Muscle layer of colon (tissue), 2 donors: ENCODE data around the gene HS6ST3.

Experiments
- H3K27ac ChIP-seq: one replicate; pipeline ENCODE4 v1.7.0; 2013; ENCODE audit warnings: low read depth, mild to moderate bottlenecking, low read length, moderate library complexity
- H3K27me3 ChIP-seq, 2 donors: one replicate each; pipeline ENCODE4 v1.7.0; 2013; ENCODE audit warnings: low read length in 2 of 2, mild to moderate bottlenecking in 2 of 2; ENCODE audit not compliant: insufficient read depth in 2 of 2, control insufficient read depth in 1 of 2
- H3K36me3 ChIP-seq: one replicate; pipeline ENCODE4 v1.7.0; 2013; ENCODE audit warnings: mild to moderate bottlenecking, low read length; ENCODE audit not compliant: insufficient read depth
- H3K4me1 ChIP-seq: one replicate; pipeline ENCODE4 v1.7.0; 2013; ENCODE audit warnings: mild to moderate bottlenecking, low read length; ENCODE audit not compliant: insufficient read depth
- H3K4me3 ChIP-seq, 2 donors: one replicate each; pipeline ENCODE4 v1.7.0; 2013; ENCODE audit warnings: low read length in 2 of 2, low read depth in 1 of 2, mild to moderate bottlenecking in 1 of 2, moderate library complexity in 1 of 2
- H3K9ac ChIP-seq: one replicate; pipeline ENCODE4 v1.7.0; 2013; ENCODE audit warnings: low read length
- H3K9me3 ChIP-seq: one replicate; pipeline ENCODE4 v1.7.0; 2013; ENCODE audit warnings: mild to moderate bottlenecking, low read length
- donor health status: abdominal sarcoma.
- donor health status: Adenocarcinoma of cecum.

HS6ST3 gene

DNA sequence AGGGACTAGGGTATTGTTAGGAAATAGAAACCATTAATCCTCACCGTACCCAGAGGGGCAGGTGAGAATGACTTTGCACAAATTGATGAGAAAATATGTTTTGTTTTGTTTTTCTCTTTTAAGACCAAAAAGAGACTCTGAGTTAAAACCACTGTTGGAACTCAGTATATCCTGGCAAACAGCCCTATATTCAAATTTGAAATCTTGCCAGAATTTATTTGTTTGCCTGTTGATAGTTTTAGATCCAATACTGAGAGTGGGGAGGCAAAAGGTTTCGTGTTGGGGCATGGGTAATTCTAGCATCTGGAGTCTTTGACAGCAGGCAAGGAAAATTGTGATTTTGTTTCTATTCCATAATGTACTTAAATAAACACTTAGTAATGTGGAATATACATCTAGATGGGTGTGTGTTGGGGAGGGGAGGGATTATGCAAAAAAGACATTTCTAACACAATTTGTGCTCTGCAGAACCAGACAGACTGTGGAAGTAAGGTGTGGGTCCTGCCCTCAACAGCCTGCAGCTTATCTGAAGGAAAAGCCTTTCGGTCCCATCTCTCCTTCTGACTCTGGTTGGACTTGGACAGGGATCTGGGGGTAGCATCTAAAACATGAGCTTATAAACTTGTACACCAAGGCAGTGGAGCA lies 713.7 kb downstream of the HS6ST3 start:
- Histone ChIP-seq H3K27ac (no peak overlapping the region), H3K4me1 (no peaks in the 10 kb centered on the region), H3K9ac (no peak overlapping the region), H3K4me3 (no peak overlapping the region), H3K36me3 (no peaks in the 10 kb centered on the region), H3K9me3 (no peaks in the 10 kb centered on the region), H3K27me3 (no peaks in the 10 kb centered on the region)

GRCh38 chr13:96804174-96804573 lies 714.3 kb downstream of the HS6ST3 start:
- Histone ChIP-seq H3K4me3 (no peak overlapping the region), H3K27ac (no peak overlapping the region), H3K27me3 (no peaks in the 10 kb centered on the region), H3K9me3 (no peaks in the 10 kb centered on the region), H3K36me3 (no peaks in the 10 kb centered on the region), H3K4me1 (no peaks in the 10 kb centered on the region), H3K9ac (no peak overlapping the region)

- Histone ChIP-seq H3K9me3 (no peaks in the 10 kb centered on the region), H3K36me3 (no peaks in the 10 kb centered on the region), H3K9ac (no peak overlapping the region), H3K4me1 (no peaks in the 10 kb centered on the region), H3K27me3 (no peaks in the 10 kb centered on the region), H3K27ac (no peak overlapping the region), H3K4me3 (no peak overlapping the region)
Measured at GRCh38 chr13:96806746-96807145, 716.8 kb downstream of the HS6ST3 start.

DNA sequence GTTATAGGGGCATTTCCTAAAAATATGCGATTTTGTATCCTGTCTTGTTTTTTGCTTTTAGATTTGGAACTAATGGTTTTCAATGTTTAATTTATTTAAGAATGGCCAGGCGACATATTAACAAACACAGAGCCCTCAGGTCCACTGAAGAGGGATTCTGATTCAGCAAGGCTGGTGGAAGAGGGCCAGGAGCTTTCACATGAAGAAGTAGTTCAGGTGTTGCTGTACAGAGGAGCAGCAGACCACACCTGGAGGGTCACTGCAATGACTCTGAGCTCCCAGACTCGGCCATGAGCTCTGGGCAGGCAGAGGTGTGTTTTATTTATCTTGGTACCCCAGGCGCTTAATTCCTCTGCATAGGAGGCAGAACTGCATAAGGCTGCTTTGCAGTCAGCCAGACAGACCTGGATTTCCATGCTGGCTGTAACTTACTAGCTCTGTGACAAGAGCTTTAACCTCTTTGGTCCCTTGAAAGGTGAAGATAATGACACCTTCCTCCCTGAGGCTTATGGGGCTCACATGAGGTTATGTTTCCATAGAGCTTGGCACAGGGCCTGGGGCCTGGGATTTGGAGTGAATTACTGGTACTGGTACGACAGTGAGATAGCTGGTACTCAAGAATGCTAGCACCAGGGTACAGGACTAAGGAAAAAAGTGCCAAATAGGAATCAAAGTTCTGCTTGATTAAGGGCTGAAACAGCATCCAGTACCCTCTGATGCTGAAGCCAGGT lies 719.6 kb downstream of the HS6ST3 start:
- H3K9me3 ChIP-seq: no peaks in the 10 kb centered on the region
- H3K27me3 ChIP-seq: no peaks in the 10 kb centered on the region
- no peaks in the 10 kb centered on the region for H3K36me3 ChIP-seq
- H3K9ac ChIP-seq: no peak overlapping the region
- H3K27ac ChIP-seq: no peak overlapping the region
- no peak overlapping the region for H3K4me3 ChIP-seq
- no peaks in the 10 kb centered on the region for H3K4me1 ChIP-seq

DNA sequence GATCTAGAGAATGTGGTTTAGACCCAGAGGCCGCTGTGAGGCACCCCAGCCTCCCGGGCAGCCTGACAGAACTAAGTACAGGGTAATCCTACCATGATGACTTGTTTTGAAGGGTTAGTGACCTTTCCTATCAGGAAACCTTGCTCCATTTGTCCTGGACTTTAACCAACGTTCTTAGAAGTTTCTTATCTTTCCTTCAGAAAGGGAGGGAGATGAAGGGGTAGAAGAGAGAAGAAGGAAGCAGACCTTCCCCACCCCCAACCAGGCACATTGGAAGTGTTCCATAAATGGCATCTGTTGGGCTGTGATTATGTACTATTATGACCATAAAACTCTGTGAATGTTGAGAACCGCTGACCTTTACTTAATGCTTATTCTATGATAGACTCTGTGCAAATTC lies 720.2 kb downstream of the HS6ST3 start:
- Histone ChIP-seq H3K4me1 (no peaks in the 10 kb centered on the region), H3K9ac (no peak overlapping the region), H3K36me3 (no peaks in the 10 kb centered on the region), H3K4me3 (no peak overlapping the region), H3K27ac (no peak overlapping the region), H3K27me3 (no peaks in the 10 kb centered on the region), H3K9me3 (no peaks in the 10 kb centered on the region)

GRCh38 chr13:96811049-96811448 lies 721.1 kb downstream of the HS6ST3 start:
- Histone ChIP-seq H3K4me3 (no peak overlapping the region), H3K36me3 (no peaks in the 10 kb centered on the region), H3K9ac (no peak overlapping the region), H3K27ac (no peak overlapping the region), H3K9me3 (no peaks in the 10 kb centered on the region), H3K27me3 (no peaks in the 10 kb centered on the region), H3K4me1 (no peaks in the 10 kb centered on the region)

- H3K4me3 ChIP-seq: no peak overlapping the region
- H3K9ac ChIP-seq: no peak overlapping the region
- no peaks in the 10 kb centered on the region for H3K9me3 ChIP-seq
- H3K36me3 ChIP-seq: no peaks in the 10 kb centered on the region
- no peaks in the 10 kb centered on the region for H3K27me3 ChIP-seq
- H3K27ac ChIP-seq: no peak overlapping the region
- H3K4me1 ChIP-seq: no peaks in the 10 kb centered on the region
Measured at GRCh38 chr13:96816261-96816660, 726.4 kb downstream of the HS6ST3 start.

DNA sequence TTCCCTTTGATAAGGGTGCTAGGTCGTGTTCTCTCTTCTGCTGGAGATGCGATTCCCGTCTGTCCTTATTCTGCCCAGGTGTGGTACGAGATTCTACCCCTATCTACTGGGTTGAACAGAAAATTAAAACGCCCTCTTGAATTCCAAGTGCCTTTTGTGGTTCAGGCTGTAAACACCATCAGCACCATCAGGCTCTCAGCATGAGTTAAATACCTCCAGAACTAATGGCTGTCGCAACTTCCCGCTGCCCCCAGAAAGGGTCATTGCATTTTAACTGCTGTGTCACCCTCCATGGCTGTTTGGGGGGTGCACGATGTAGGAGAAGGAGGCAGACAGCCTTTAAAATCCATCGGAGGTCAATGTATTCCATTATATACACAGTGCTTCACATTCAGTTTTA lies 727.0 kb downstream of the HS6ST3 start:
- H3K9ac ChIP-seq: no peak overlapping the region
- H3K27me3 ChIP-seq: no peaks in the 10 kb centered on the region
- no peak overlapping the region for H3K4me3 ChIP-seq
- H3K36me3 ChIP-seq: no peaks in the 10 kb centered on the region
- no peak overlapping the region for H3K27ac ChIP-seq
- H3K4me1 ChIP-seq: no peaks in the 10 kb centered on the region
- no peaks in the 10 kb centered on the region for H3K9me3 ChIP-seq

DNA sequence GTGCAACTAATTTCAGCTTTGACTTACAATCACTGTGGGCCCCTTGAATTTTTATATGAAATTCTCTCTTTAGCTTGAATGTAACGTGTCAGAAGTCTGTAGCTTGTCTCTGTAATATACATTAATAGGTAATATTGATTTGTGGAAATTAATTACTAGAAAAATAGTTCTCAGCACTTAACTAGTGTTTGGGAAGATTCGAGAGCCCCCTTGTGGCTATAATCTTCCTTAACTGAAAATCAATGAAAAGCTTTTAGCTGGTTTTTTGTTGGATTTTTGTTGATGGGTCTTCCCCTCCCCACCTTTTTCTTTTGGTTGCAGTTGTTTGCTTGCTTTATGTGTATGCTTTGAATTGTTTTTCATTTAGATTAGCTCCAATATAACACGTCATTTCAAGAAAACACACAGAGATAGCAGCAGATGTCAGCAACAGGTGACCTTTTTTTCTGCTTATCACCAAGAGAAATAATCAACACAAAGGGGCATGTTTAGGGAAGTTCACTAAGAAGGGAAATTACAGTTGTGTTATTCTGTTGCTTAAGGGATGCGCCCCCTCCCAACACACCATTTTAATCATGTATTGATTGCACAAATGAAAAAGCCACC lies 727.5 kb downstream of the HS6ST3 start:
- Histone ChIP-seq H3K27ac (no peak overlapping the region), H3K4me3 (no peak overlapping the region), H3K36me3 (no peaks in the 10 kb centered on the region), H3K27me3 (no peaks in the 10 kb centered on the region), H3K9ac (no peak overlapping the region), H3K9me3 (no peaks in the 10 kb centered on the region), H3K4me1 (no peaks in the 10 kb centered on the region)

- Histone ChIP-seq H3K27me3 (no peaks in the 10 kb centered on the region), H3K4me1 (no peaks in the 10 kb centered on the region), H3K36me3 (no peaks in the 10 kb centered on the region), H3K27ac (no peak overlapping the region), H3K4me3 (no peak overlapping the region), H3K9me3 (no peaks in the 10 kb centered on the region), H3K9ac (no peak overlapping the region)
Measured at GRCh38 chr13:96819375-96819774, 729.5 kb downstream of the HS6ST3 start.

DNA sequence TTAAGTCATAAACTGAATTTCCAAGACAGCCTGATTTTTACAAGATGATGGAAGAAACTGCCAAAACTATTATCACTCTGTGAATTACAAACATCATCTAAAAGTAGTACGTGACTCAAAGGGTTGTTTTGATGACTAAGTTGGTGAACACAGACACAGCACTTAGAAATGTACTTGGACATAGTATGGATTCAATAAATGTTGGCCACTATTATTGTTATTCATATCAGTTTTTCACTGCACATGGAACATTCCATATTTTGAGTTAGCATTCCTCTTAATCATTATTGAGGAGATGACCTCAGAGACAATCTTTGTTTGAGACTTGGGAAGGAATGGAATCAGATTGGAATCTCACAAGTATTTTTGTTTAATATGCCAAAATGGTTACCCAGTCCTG lies 731.5 kb downstream of the HS6ST3 start:
- no peaks in the 10 kb centered on the region for H3K4me1 ChIP-seq
- H3K27me3 ChIP-seq: no peaks in the 10 kb centered on the region
- no peaks in the 10 kb centered on the region for H3K36me3 ChIP-seq
- no peak overlapping the region for H3K4me3 ChIP-seq
- H3K9me3 ChIP-seq: no peaks in the 10 kb centered on the region
- no peak overlapping the region for H3K27ac ChIP-seq
- H3K9ac ChIP-seq: no peak overlapping the region

DNA sequence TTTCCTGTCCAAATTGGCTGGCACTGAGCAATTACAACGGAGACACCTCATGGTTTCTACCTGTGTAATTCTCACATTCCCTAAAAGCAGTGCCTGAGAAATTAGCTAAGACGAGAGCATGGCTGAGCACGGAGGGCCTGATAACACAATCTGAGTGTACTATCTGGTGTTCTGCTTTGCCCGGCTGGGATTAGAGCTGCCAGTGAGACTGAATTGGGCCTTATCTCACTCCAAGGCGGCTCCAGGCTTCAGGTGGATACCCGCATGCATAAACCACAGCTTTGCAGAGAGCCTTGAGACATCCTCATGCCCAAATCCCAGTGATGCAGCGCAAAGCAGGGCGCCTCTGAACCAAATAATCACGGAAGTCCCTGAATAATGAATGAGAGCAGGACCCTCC lies 732.1 kb downstream of the HS6ST3 start:
- Histone ChIP-seq H3K27me3 (no peaks in the 10 kb centered on the region), H3K4me1 (no peaks in the 10 kb centered on the region), H3K27ac (no peak overlapping the region), H3K9ac (no peak overlapping the region), H3K9me3 (no peaks in the 10 kb centered on the region), H3K4me3 (no peak overlapping the region), H3K36me3 (no peaks in the 10 kb centered on the region)
